ENCODE results near the gene PACS1. TPM values are rescaled to one million over a fixed set of nuclear protein-coding genes. Genes with fewer than 3 reads are reported as not detected.

Gene PACS1
- total and polyA plus RNA-seq, 8 donors, result 50.7 to 57.5 (median 54.9) TPM

- H3K27me3 ChIP-seq, result no peaks in the 10 kb centered on the region
- H3K36me3 ChIP-seq, result peaks cover 0 to 13% of the 10 kb centered on the region in 2 donors
- no peak overlapping the region for H3K4me3 ChIP-seq
- H3K4me1 ChIP-seq, result peaks cover 19 to 49% of the 10 kb centered on the region in 2 donors
- DNase-seq, result no peak
- H3K27ac ChIP-seq, result peak overlapping the region; percentile 71 to 84
- peak; percentile 75 for ATAC-seq
- TF ChIP-seq, protein P1, sequence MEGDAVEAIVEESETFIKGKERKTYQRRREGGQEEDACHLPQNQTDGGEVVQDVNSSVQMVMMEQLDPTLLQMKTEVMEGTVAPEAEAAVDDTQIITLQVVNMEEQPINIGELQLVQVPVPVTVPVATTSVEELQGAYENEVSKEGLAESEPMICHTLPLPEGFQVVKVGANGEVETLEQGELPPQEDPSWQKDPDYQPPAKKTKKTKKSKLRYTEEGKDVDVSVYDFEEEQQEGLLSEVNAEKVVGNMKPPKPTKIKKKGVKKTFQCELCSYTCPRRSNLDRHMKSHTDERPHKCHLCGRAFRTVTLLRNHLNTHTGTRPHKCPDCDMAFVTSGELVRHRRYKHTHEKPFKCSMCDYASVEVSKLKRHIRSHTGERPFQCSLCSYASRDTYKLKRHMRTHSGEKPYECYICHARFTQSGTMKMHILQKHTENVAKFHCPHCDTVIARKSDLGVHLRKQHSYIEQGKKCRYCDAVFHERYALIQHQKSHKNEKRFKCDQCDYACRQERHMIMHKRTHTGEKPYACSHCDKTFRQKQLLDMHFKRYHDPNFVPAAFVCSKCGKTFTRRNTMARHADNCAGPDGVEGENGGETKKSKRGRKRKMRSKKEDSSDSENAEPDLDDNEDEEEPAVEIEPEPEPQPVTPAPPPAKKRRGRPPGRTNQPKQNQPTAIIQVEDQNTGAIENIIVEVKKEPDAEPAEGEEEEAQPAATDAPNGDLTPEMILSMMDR (IDR thresholded peaks at IDR 0.05), result no peak
- intact Hi-C loops (cut with DNase I), result no loop called here
- H3K9me3 ChIP-seq, result no peaks in the 10 kb centered on the region
Measured at GRCh38 chr11:66080055-66080817, 10.2 kb downstream of the PACS1 start.

- ATAC-seq, result peak; percentile 84
- H3K4me1 ChIP-seq, result peaks cover 19 to 49% of the 10 kb centered on the region in 2 donors
- TF ChIP-seq, protein P1 (IDR thresholded peaks at IDR 0.05), result no peak
- H3K36me3 ChIP-seq, result peaks cover 0 to 4% of the 10 kb centered on the region in 2 donors
- H3K9me3 ChIP-seq, result no peaks in the 10 kb centered on the region
- H3K27me3 ChIP-seq, result no peaks in the 10 kb centered on the region
- peak overlapping the region in 1 of 2 donors; percentile 8 for H3K4me3 ChIP-seq
- H3K27ac ChIP-seq, result peak overlapping the region; percentile 71 to 84
- intact Hi-C loops (cut with DNase I), result no loop called here
- peak in 2 of 4 donors; percentile 30 to 78 for DNase-seq
Measured at GRCh38 chr11:66081505-66081904, 11.4 kb downstream of the PACS1 start.

DNA sequence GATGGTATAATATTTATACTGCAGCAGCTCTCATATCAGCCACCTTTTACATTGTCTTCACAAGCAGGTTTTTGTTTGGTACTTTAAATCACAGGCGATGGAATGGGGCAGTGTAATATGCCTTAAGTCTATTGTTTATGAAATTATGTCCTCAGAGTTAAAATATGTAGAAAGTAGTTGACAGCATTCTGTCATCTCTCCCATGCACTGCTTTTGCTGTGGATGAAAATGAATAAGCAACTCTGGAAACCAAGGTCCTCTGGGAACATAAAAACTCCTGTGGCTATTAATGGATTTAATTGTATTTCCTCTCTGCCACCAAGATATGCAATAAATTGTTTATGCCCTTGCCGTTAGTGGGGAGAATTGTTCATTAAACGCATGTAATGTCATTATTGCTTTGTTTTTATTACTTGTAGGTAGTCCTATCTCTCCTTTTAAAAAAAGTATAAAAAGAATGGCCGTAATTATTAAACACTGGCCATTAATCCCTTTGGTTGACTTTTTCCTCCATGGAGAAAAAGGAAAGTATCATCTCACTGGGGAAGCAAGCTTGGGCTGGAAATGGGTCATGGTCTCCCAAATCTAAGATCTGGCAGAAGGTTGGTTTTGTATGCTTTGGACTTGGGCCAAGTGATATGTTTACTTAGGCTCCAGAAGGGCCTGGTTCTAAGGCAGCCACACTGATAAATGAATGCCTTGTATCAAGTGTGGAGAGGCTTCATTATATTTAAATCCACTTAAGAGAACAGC lies 13.1 kb downstream of the PACS1 start:
- Histone ChIP-seq H3K4me1 (peaks cover 19 to 49% of the 10 kb centered on the region in 2 donors), H3K4me3 (no peak overlapping the region), H3K27me3 (no peaks in the 10 kb centered on the region), H3K9me3 (no peaks in the 10 kb centered on the region), H3K36me3 (no peaks in the 10 kb centered on the region), H3K27ac (peak overlapping the region in 1 of 2 donors; percentile 23)
- peak in 1 of 4 donors; percentile 16 for DNase-seq
- intact Hi-C loops (cut with DNase I), result no loop called here
- ATAC-seq, result no peak
- TF ChIP-seq, protein P1 (IDR thresholded peaks at IDR 0.05), result no peak

- peak overlapping the region in 1 of 2 donors; percentile 23 for H3K27ac ChIP-seq
- TF ChIP-seq, protein P1 (IDR thresholded peaks at IDR 0.05), result no peak
Measured at GRCh38 chr11:66083767-66084166, 13.7 kb downstream of the PACS1 start.

More at GRCh38 chr11:66083767-66084166, 13.7 kb downstream of the PACS1 start:
- ATAC-seq (no peak), DNase-seq (no peak)
- Histone ChIP-seq H3K4me1 (peaks cover 19 to 49% of the 10 kb centered on the region in 2 donors), H3K36me3 (no peaks in the 10 kb centered on the region), H3K9me3 (no peaks in the 10 kb centered on the region), H3K27me3 (no peaks in the 10 kb centered on the region), H3K4me3 (no peak overlapping the region)
- intact Hi-C loops (cut with DNase I), result no loop called here
